Measurements from ENCODE around the gene USO1.
A peak's percentile ranks its signal among the peaks of the same experiment; 100 is the strongest.

DNA sequence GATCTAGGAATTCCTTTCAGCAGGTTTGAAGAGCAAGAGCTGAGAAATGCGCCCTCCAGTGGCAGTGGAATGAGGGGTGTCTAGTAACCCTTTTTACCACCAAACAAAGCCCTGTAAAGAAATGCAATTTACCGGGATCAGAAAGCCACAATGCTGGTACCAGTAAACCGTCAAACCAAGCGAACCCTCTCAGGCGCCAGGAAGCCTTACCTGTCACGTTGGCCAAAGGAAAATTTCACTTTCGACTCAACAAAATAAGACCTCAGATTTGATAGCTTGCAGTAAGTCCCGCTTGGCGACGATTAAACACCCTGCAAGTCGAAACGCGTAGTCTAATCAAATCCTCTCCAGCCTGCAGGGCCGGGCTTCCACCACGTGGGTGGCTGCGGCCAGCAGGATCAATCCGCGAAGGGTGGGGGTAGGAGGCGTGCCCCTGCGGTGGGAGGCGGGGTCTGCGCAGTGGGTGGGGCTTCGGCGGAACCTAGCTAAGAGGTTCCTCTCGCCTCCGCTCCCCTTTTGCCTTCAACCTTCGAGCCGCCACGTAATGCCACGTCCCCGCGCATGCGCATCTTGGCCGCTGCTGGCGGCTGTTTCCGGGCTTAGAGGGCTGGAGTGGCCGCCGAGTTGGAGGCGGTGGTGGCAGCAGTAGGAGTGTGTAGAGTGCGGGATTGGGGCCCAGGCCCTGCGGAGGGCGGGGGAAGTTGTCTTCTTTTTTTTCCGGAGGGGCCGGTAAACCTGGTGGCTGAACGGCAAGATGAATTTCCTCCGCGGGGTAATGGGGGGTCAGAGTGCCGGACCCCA lies at the start of gene USO1:
- peak in 3 of 4 donors; percentile 94 to 98 (median 94) for TF ChIP-seq POLR2A (IDR thresholded peaks at IDR 0.05)
- TF ChIP-seq, protein P1, sequence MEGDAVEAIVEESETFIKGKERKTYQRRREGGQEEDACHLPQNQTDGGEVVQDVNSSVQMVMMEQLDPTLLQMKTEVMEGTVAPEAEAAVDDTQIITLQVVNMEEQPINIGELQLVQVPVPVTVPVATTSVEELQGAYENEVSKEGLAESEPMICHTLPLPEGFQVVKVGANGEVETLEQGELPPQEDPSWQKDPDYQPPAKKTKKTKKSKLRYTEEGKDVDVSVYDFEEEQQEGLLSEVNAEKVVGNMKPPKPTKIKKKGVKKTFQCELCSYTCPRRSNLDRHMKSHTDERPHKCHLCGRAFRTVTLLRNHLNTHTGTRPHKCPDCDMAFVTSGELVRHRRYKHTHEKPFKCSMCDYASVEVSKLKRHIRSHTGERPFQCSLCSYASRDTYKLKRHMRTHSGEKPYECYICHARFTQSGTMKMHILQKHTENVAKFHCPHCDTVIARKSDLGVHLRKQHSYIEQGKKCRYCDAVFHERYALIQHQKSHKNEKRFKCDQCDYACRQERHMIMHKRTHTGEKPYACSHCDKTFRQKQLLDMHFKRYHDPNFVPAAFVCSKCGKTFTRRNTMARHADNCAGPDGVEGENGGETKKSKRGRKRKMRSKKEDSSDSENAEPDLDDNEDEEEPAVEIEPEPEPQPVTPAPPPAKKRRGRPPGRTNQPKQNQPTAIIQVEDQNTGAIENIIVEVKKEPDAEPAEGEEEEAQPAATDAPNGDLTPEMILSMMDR (IDR thresholded peaks at IDR 0.05): peak; percentile 47 to 87 (median 78)
